IPS-15b (cell line): Measurements from ENCODE around the gene CAPN14.

ENCODE experiments used
- H3K27me3 ChIP-seq: one replicate; pipeline ENCODE4 v1.6.1; 2013; ENCODE audit warnings: low read length; ENCODE audit not compliant: control insufficient read depth, insufficient read depth
- H3K36me3 ChIP-seq: one replicate; pipeline ENCODE4 v1.6.1; 2013; ENCODE audit warnings: low read length; ENCODE audit not compliant: control insufficient read depth, insufficient read depth
- H3K4me1 ChIP-seq: one replicate; pipeline ENCODE4 v1.6.1; 2013; ENCODE audit warnings: mild to moderate bottlenecking, low read length; ENCODE audit not compliant: control insufficient read depth, insufficient read depth
- H3K4me3 ChIP-seq: one replicate; pipeline ENCODE4 v1.5.1; 2013; ENCODE audit warnings: low read depth, low read length
- H3K9ac ChIP-seq: one replicate; pipeline ENCODE4 v1.6.1; 2013; ENCODE audit warnings: low read depth, mild to moderate bottlenecking, low read length
- H3K9me3 ChIP-seq: one replicate; pipeline ENCODE4 v1.6.1; 2013; ENCODE audit warnings: mild to moderate bottlenecking, low read length; ENCODE audit not compliant: control insufficient read depth, insufficient read depth

The CAPN14 gene

GRCh38 chr2:31217465-31218200 lies at the start of gene CAPN14:
CAPN14 (minus strand) TSS chr2:31217515; CDS start chr2:31205447, 12,068 bp downstream.
- Histone ChIP-seq H3K4me3 (no peak within 1 kb of the TSS), H3K4me1 (no peaks in the 10 kb centered on the region), H3K27me3 (no peaks in the 10 kb centered on the region), H3K36me3 (no peaks in the 10 kb centered on the region), H3K9ac (no peak within 1 kb of the TSS), H3K9me3 (no peaks in the 10 kb centered on the region)

GRCh38 chr2:31266804-31267203 lies 49.5 kb upstream of the CAPN14 start:
- H3K9ac ChIP-seq: no peak overlapping the region
- no peaks in the 10 kb centered on the region for H3K27me3 ChIP-seq
- H3K9me3 ChIP-seq: no peaks in the 10 kb centered on the region
- H3K4me3 ChIP-seq: no peak overlapping the region
- peaks cover 3% of the 10 kb centered on the region for H3K36me3 ChIP-seq
- H3K4me1 ChIP-seq: peaks cover 6% of the 10 kb centered on the region

GRCh38 chr2:31265234-31265633 lies 47.9 kb upstream of the CAPN14 start:
- no peak overlapping the region for H3K9ac ChIP-seq

GRCh38 chr2:31263636-31264190 lies 46.4 kb upstream of the CAPN14 start:
- Histone ChIP-seq H3K4me3 (no peak overlapping the region), H3K9ac (no peak overlapping the region), H3K27me3 (no peaks in the 10 kb centered on the region), H3K4me1 (no peaks in the 10 kb centered on the region), H3K36me3 (peaks cover 3% of the 10 kb centered on the region), H3K9me3 (no peaks in the 10 kb centered on the region)

More at GRCh38 chr2:31265234-31265633, 47.9 kb upstream of the CAPN14 start:
- Histone ChIP-seq H3K4me1 (peaks cover 3% of the 10 kb centered on the region), H3K27me3 (no peaks in the 10 kb centered on the region), H3K9me3 (no peaks in the 10 kb centered on the region), H3K4me3 (no peak overlapping the region), H3K36me3 (peaks cover 3% of the 10 kb centered on the region)

GRCh38 chr2:31260870-31261269 lies 43.6 kb upstream of the CAPN14 start:
- Histone ChIP-seq H3K4me1 (peaks cover 6% of the 10 kb centered on the region), H3K9me3 (no peaks in the 10 kb centered on the region), H3K27me3 (no peaks in the 10 kb centered on the region), H3K36me3 (peaks cover 3% of the 10 kb centered on the region), H3K9ac (no peak overlapping the region), H3K4me3 (no peak overlapping the region)

- H3K9me3 ChIP-seq: no peaks in the 10 kb centered on the region
- peaks cover 6% of the 10 kb centered on the region for H3K36me3 ChIP-seq
- H3K27me3 ChIP-seq: no peaks in the 10 kb centered on the region
- no peak overlapping the region for H3K9ac ChIP-seq
- H3K4me1 ChIP-seq: peaks cover 6% of the 10 kb centered on the region
- H3K4me3 ChIP-seq: no peak overlapping the region
Observed at GRCh38 chr2:31259075-31259474, 41.8 kb upstream of the CAPN14 start.

GRCh38 chr2:31258351-31258750 lies 41.0 kb upstream of the CAPN14 start:
- Histone ChIP-seq H3K36me3 (peaks cover 4% of the 10 kb centered on the region), H3K9me3 (no peaks in the 10 kb centered on the region), H3K27me3 (no peaks in the 10 kb centered on the region), H3K4me3 (no peak overlapping the region), H3K4me1 (peaks cover 6% of the 10 kb centered on the region), H3K9ac (no peak overlapping the region)

- H3K9ac ChIP-seq: peak overlapping the region; percentile 24
- H3K36me3 ChIP-seq: peaks cover 3% of the 10 kb centered on the region
- no peak overlapping the region for H3K4me3 ChIP-seq
- peaks cover 6% of the 10 kb centered on the region for H3K4me1 ChIP-seq
- no peaks in the 10 kb centered on the region for H3K9me3 ChIP-seq
- no peaks in the 10 kb centered on the region for H3K27me3 ChIP-seq
Observed at GRCh38 chr2:31256611-31257382, 39.5 kb upstream of the CAPN14 start.

- H3K4me1 ChIP-seq: peaks cover 6% of the 10 kb centered on the region
- no peaks in the 10 kb centered on the region for H3K27me3 ChIP-seq
- no peak overlapping the region for H3K4me3 ChIP-seq
- peaks cover 3% of the 10 kb centered on the region for H3K36me3 ChIP-seq
- H3K9me3 ChIP-seq: no peaks in the 10 kb centered on the region
- no peak overlapping the region for H3K9ac ChIP-seq
Observed at GRCh38 chr2:31255911-31256571, 38.7 kb upstream of the CAPN14 start.

- Histone ChIP-seq H3K9ac (no peak overlapping the region), H3K4me1 (peaks cover 6% of the 10 kb centered on the region), H3K27me3 (no peaks in the 10 kb centered on the region), H3K4me3 (no peak overlapping the region), H3K36me3 (peaks cover 3% of the 10 kb centered on the region), H3K9me3 (no peaks in the 10 kb centered on the region)
Observed at GRCh38 chr2:31254237-31255203, 37.2 kb upstream of the CAPN14 start.
